ENCODE results near the gene PRDM16.
A peak's percentile ranks its signal among the peaks of the same experiment; 100 is the strongest.

PRDM16 gene

GRCh38 chr1:3217181-3217641 is 148.2 kb downstream of the PRDM16 start:
- no peak for DNase-seq

- no peak for DNase-seq
Observed at GRCh38 chr1:3217979-3218679, 149.1 kb downstream of the PRDM16 start.

GRCh38 chr1:3219005-3219790 is 150.2 kb downstream of the PRDM16 start:
- DNase-seq: no peak

GRCh38 chr1:3219791-3220467 is 150.9 kb downstream of the PRDM16 start:
- no peak for DNase-seq

- DNase-seq: no peak
Observed at GRCh38 chr1:3221112-3222041, 152.4 kb downstream of the PRDM16 start.

- DNase-seq: peak; percentile 25
Observed at GRCh38 chr1:3222042-3222692, 153.2 kb downstream of the PRDM16 start.

- DNase-seq: no peak
Observed at GRCh38 chr1:3225661-3226060, 156.7 kb downstream of the PRDM16 start.

- DNase-seq: no peak
Observed at GRCh38 chr1:3226191-3226590, 157.2 kb downstream of the PRDM16 start.

- no peak for DNase-seq
Observed at GRCh38 chr1:3226701-3227350, 157.8 kb downstream of the PRDM16 start.

- no peak for DNase-seq
Observed at GRCh38 chr1:3227351-3227704, 158.3 kb downstream of the PRDM16 start.

- no peak for DNase-seq
Observed at GRCh38 chr1:3227893-3228292, 158.9 kb downstream of the PRDM16 start.

GRCh38 chr1:3229081-3229725 is 160.2 kb downstream of the PRDM16 start:
- DNase-seq: no peak

GRCh38 chr1:3230553-3230952 is 161.6 kb downstream of the PRDM16 start:
- no peak for DNase-seq

- no peak for DNase-seq
Observed at GRCh38 chr1:3231245-3231644, 162.2 kb downstream of the PRDM16 start.

- DNase-seq: no peak
Observed at GRCh38 chr1:3231826-3232225, 162.8 kb downstream of the PRDM16 start.

GRCh38 chr1:3233031-3233430 is 164.0 kb downstream of the PRDM16 start:
- DNase-seq: no peak

- no peak for DNase-seq
Observed at GRCh38 chr1:3233551-3233950, 164.5 kb downstream of the PRDM16 start.

GRCh38 chr1:3234281-3234680 is 165.3 kb downstream of the PRDM16 start:
- DNase-seq: no peak

GRCh38 chr1:3234956-3235355 is 166.0 kb downstream of the PRDM16 start:
- no peak for DNase-seq

- no peak for DNase-seq
Observed at GRCh38 chr1:3235496-3235895, 166.5 kb downstream of the PRDM16 start.

GRCh38 chr1:3236361-3236760 is 167.4 kb downstream of the PRDM16 start:
- DNase-seq: no peak

All from OCI-M1 (cell line).